Heart left ventricle (tissue), 13 donors: ENCODE results near the gene OBI1.

Source experiments
- CTCF ChIP-seq, 12 donors: fragments of 200-600 bp; sonication (generic) in 4 of 12; IDR thresholded peaks; one replicate each; pipeline versions ENCODE4 v1.5.0 to v1.8.0; 2018 to 2022; ENCODE audit warnings: antibody characterized with exemption in 12 of 12, mild to moderate bottlenecking in 5 of 12
- POLR2A ChIP-seq, 2 donors: fragments of 450-650 bp; IDR thresholded peaks; one replicate each; pipeline ENCODE4 v1.6.1; 2017; ENCODE audit warnings: antibody characterized with exemption in 2 of 2, mild to moderate bottlenecking in 2 of 2, moderate library complexity in 2 of 2
- donor health status: ischemic (EF 13 %, LVEDD 7.1; RV severe dilation, severe dysfunction).
- donor health status: DM: no; HTN: yes; CAD: no.
- donor health status: DM: no; HTN: no; CAD: no.
- donor health status: ischemic (EF 25% LVEDD 6.9; RV normal size, moderate dysfunction).
- donor health status: ischemic (EF 25% LVEDD 5.7; RV mildly dilated, moderate dysfunction).
- donor health status: ischemic (EF 35%, LVEDD 5.7; RV mildly dilated, moderate dysfunction).
- donor health status: nonischemic (EF 11% LVEDD 7.7; RV severe dilation, severe dysfunction).
- donor health status: DM: yes; HTN: yes; CAD: no.
- donor health status: PGD.
- donor health status: ischemic (EF 29% LVEDD 5.4; RV normal size, mild dysfunction).
- donor health status: nonischemic (EF 23%, LVEDD 6.1; RV moderate dilation, normal function).

GRCh38 chr13:78659450-78659730, 435 bp upstream of the OBI1 start:
- TF ChIP-seq CTCF (IDR thresholded peaks at IDR 0.05) (no peak), POLR2A (IDR thresholded peaks at IDR 0.05) (no peak)
